B cell (primary cell): ENCODE measurements around the gene KLRF2. TPM values are rescaled to one million over a fixed set of nuclear protein-coding genes. Genes with fewer than 3 reads are reported as not detected.

Experiments used
- ATAC-seq: fragments of 200-7000 bp; cut with Tn5 transposase; one replicate; pipeline ENCODE4 v1.10.0; 2021; ENCODE audit warnings: low read depth, mild to moderate bottlenecking, moderate number of reproducible peaks, moderate library complexity
- CTCF ChIA-PET: fragments of 350-600 bp; sonication (Branson Sonifier 250); formaldehyde crosslinking; loops from one replicate; lab custom pipeline; 2021; ENCODE audit warnings: antibody characterized with exemption, inconsistent platforms; lab: Charles Lee
- POLR2A ChIA-PET: fragments of 350-600 bp; sonication (Branson Sonifier 250); formaldehyde crosslinking; loops from one replicate; lab custom pipeline; 2021; ENCODE audit warnings: antibody characterized with exemption; lab: Charles Lee
- DNase-seq: peaks from one replicate; pipeline ENCODE4 v3.0.0; 2013
- H2AFZ ChIP-seq: 2 replicates; pipeline ENCODE4 v1.6.1; 2012; ENCODE audit warnings: mild to moderate bottlenecking, low read depth, low read length; ENCODE audit not compliant: insufficient read depth, poor library complexity, severe bottlenecking
- H3K27ac ChIP-seq, 2 donors: 1 replicate in 1 of 2; 2 replicates in 1 of 2; pipeline ENCODE4 v1.5.1; 2012 to 2013; ENCODE audit warnings: low read length in 2 of 2, mild to moderate bottlenecking in 2 of 2, moderate library complexity in 1 of 2
- H3K27me3 ChIP-seq, 4 experiments: fragments of 200-600 bp in 1 of 4; sonication (generic) in 1 of 4; replicated peaks in 1 of 4; 1 replicate in 2 of 4; 2 replicates in 2 of 4; pipeline versions ENCODE4 v1.6.1 to v1.7.0; 2013 to 2016; ENCODE audit warnings: low read length in 3 of 4, mild to moderate bottlenecking in 2 of 4, mixed read lengths in 1 of 4, moderate library complexity in 1 of 4; ENCODE audit not compliant: insufficient read depth in 4 of 4, control insufficient read depth in 3 of 4; ENCODE audit errors: control extremely low read depth in 1 of 4
- H3K36me3 ChIP-seq, 2 experiments: replicated peaks in 1 of 2; 1 replicate in 1 of 2; 2 replicates in 1 of 2; pipeline versions ENCODE4 v1.6.1 to v1.7.1; 2013; ENCODE audit warnings: low read length in 1 of 2; ENCODE audit not compliant: insufficient read depth in 2 of 2, control insufficient read depth in 1 of 2; ENCODE audit errors: control extremely low read depth in 1 of 2, extremely low read depth in 1 of 2
- H3K4me1 ChIP-seq, 2 donors: fragments of 200-600 bp in 1 of 2; sonication (generic) in 1 of 2; 1 replicate in 1 of 2; 2 replicates in 1 of 2; pipeline versions ENCODE4 v1.5.1 to v1.6.1; 2013 to 2017; ENCODE audit warnings: low read length in 2 of 2; ENCODE audit not compliant: control insufficient read depth in 2 of 2, insufficient read depth in 2 of 2
- H3K4me2 ChIP-seq: replicated peaks from 2 replicates; pipeline ENCODE3; 2012; ENCODE audit warnings: mild to moderate bottlenecking, low read depth, low read length; ENCODE audit not compliant: poor library complexity, severe bottlenecking
- H3K4me3 ChIP-seq, 5 experiments: fragments of 200-600 bp in 1 of 5; sonication (generic) in 1 of 5; 1 replicate in 3 of 5; 2 replicates in 2 of 5; pipeline versions ENCODE4 v1.5.1 to v1.7.0; 2011 to 2016; ENCODE audit warnings: low read length in 4 of 5, mild to moderate bottlenecking in 4 of 5, low read depth in 2 of 5, control low read depth in 1 of 5, moderate library complexity in 1 of 5; ENCODE audit not compliant: insufficient read depth in 1 of 5; ENCODE audit errors: control extremely low read depth in 1 of 5, extremely low read depth in 1 of 5
- H3K79me2 ChIP-seq: fragments of 200-600 bp; sonication (generic); one replicate; pipeline ENCODE4 v1.6.0; 2016; ENCODE audit warnings: low read length; ENCODE audit not compliant: control insufficient read depth, insufficient read depth
- H3K9ac ChIP-seq: fragments of 200-600 bp; sonication (generic); 2 replicates; pipeline ENCODE4 v1.6.1; 2017; ENCODE audit warnings: mild to moderate bottlenecking, low read length, moderate library complexity
- H3K9me3 ChIP-seq, 3 donors: one replicate each; pipeline versions ENCODE4 v1.6.1 to v1.7.1; 2013; ENCODE audit warnings: low read length in 2 of 3; ENCODE audit not compliant: control insufficient read depth in 2 of 3, insufficient read depth in 1 of 3; ENCODE audit errors: control extremely low read depth in 1 of 3
- H4K20me1 ChIP-seq: 2 replicates; pipeline ENCODE4 v1.6.0; 2012; ENCODE audit warnings: mild to moderate bottlenecking, low read length; ENCODE audit not compliant: insufficient read depth, control insufficient read depth, poor library complexity, severe bottlenecking
- H3K27ac Mint-ChIP-seq: one replicate; pipeline ENCODE4 v1.8.0; 2021; ENCODE audit warnings: mixed read lengths
- H3K27me3 Mint-ChIP-seq: one replicate; pipeline ENCODE4 v1.8.0; 2021; ENCODE audit warnings: mixed read lengths
- H3K4me1 Mint-ChIP-seq: one replicate; pipeline ENCODE4 v1.8.0; 2021; ENCODE audit warnings: mixed read lengths
- H3K4me3 Mint-ChIP-seq: one replicate; pipeline ENCODE4 v1.8.0; 2021; ENCODE audit warnings: mixed read lengths
- H3K9me3 Mint-ChIP-seq: one replicate; pipeline ENCODE4 v1.8.0; 2022; ENCODE audit warnings: mixed read lengths; ENCODE audit not compliant: insufficient read depth
- CTCF ChIP-seq: fragments of 200-600 bp; IDR thresholded peaks from one replicate; pipeline ENCODE4 v1.8.0; 2022; ENCODE audit warnings: antibody characterized with exemption, mild to moderate bottlenecking
- EZH2 ChIP-seq: IDR thresholded peaks from 2 replicates; pipeline ENCODE4 v1.6.1; 2012; ENCODE audit warnings: borderline replicate concordance, low read depth, mild to moderate bottlenecking, moderate library complexity, low read length; ENCODE audit not compliant: insufficient read depth, poor library complexity, severe bottlenecking
- WGBS: methylation state at CpG from one replicate; pipeline ENCODE4 v1.1.5; 2013; ENCODE audit warnings: missing lambda C conversion rate; ENCODE audit not compliant: insufficient coverage; 5-methylcytosine and 5-hydroxymethylcytosine counted together
- intact Hi-C: fragments of 100-400 bp; cut with micrococcal nuclease; formaldehyde crosslinking; loops from one replicate; pipeline ENCODE4 v1.10.0; 2022
- polyA plus RNA-seq: library from polyadenylated mRNA; depleted of rRNA; stranded (reverse); fragments of >200 nt; gene quantifications from 2 replicates; pipeline ENCODE4 v1.2.3, GENCODE V29; 2012
- total RNA-seq, 2 donors: library from RNA; stranded (reverse); fragments of 120-200 nt in 1 of 2; gene quantifications; 1 replicate in 1 of 2; 2 replicates in 1 of 2; pipeline versions ENCODE4 v1.2.3 to v1.2.4, GENCODE V29; 2013 to 2022

The KLRF2 gene
- total and polyA plus RNA-seq, 2 donors (not counting 1 experiment from before 2014, with no cell fraction given): 0.36 TPM; not detected in 1

GRCh38 chr12:9928607-9929006 lies 47.3 kb downstream of the KLRF2 start:
- H3K27me3 ChIP-seq: peaks cover 0 to 8% (median 0%) of the 10 kb centered on the region in 4 experiments
- CTCF ChIA-PET: interaction anchor here (0.9 to 5.1 kb wide), 4 partner anchors 114 to 180 kb away, joined by 3 to 81 read pairs (median 46); no protein-coding TSS in a partner anchor
- no peak overlapping the region for H3K9ac ChIP-seq
- H3K36me3 ChIP-seq: no peaks in the 10 kb centered on the region
- Mint-ChIP-seq H3K9me3 (no peaks in the 10 kb centered on the region), H3K27ac (no peak overlapping the region), H3K4me3 (no peak overlapping the region), H3K27me3 (peaks cover 22% of the 10 kb centered on the region), H3K4me1 (peaks cover 3% of the 10 kb centered on the region)
- no peak overlapping the region for H3K4me2 ChIP-seq
- no peaks in the 10 kb centered on the region for H3K79me2 ChIP-seq
- no peaks in the 10 kb centered on the region for H3K4me1 ChIP-seq
- H4K20me1 ChIP-seq: no peaks in the 10 kb centered on the region
- H3K9me3 ChIP-seq: no peaks in the 10 kb centered on the region
- H2AFZ ChIP-seq: no peak overlapping the region
- no peak overlapping the region for H3K27ac ChIP-seq
- no peak for ATAC-seq
- intact Hi-C loops: loop anchor here (5.0 kb wide), 1 partner anchor 61 kb away; the partner anchor contains the start of gene CLEC2B
- no peak overlapping the region for H3K4me3 ChIP-seq
- no CpG with 5 or more reads among the region's 3 CpGs for WGBS
- DNase-seq: no peak
- POLR2A ChIA-PET: no interaction called here
- TF ChIP-seq EZH2: no peak

GRCh38 chr12:9931245-9931644 lies 50.0 kb downstream of the KLRF2 start:
- H3K4me1 ChIP-seq: no peaks in the 10 kb centered on the region
- H3K9me3 ChIP-seq: no peaks in the 10 kb centered on the region
- peaks cover 0 to 4% (median 0%) of the 10 kb centered on the region in 4 experiments for H3K27me3 ChIP-seq
- Mint-ChIP-seq H3K27ac (no peak overlapping the region), H3K4me1 (no peaks in the 10 kb centered on the region), H3K27me3 (peaks cover 21% of the 10 kb centered on the region), H3K9me3 (no peaks in the 10 kb centered on the region), H3K4me3 (no peak overlapping the region)
- H4K20me1 ChIP-seq: no peaks in the 10 kb centered on the region
- no peaks in the 10 kb centered on the region for H3K79me2 ChIP-seq
- no peak overlapping the region for H3K9ac ChIP-seq
- no peak overlapping the region for H2AFZ ChIP-seq
- ChIA-PET POLR2A (no interaction called here), CTCF (interaction anchor here (1.6 to 2.6 kb wide), 4 partner anchors 9 to 183 kb away, joined by 4 to 9 read pairs (median 6); no protein-coding TSS in a partner anchor)
- intact Hi-C loops: no loop called here
- no peak overlapping the region for H3K27ac ChIP-seq
- H3K4me2 ChIP-seq: no peak overlapping the region
- no peak for TF ChIP-seq CTCF
- TF ChIP-seq EZH2: no peak
- ATAC-seq: no peak
- no peaks in the 10 kb centered on the region for H3K36me3 ChIP-seq
- no peak for DNase-seq
- WGBS: no CpG with 5 or more reads among the region's 3 CpGs
- no peak overlapping the region for H3K4me3 ChIP-seq
